T follicular helper cell (primary cell): ENCODE data around the gene CYTH1.

ENCODE experiments used
- DNase-seq: peaks from one replicate; pipeline ENCODE4 v3.0.0-alpha.2; 2020; ENCODE audit warnings: low read depth

The CYTH1 gene

DNA sequence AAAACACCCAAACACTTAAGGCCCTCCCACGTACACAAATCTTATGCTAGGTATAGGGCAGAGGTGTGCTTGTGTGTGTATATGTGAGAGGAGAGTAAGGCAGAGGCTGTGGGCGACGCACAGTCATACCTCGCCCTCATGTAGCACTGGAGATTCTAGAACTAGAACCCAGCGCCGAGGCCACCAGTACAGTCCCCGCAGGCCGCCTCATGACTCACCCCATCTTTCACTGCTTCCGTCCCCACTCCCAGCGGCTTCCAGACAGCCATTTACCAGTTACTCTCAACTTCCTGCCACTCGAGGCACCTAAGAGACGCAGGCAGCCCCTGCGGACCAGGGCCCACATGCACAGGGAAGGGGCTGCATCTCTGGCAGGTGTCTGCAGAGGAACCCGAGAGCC, 23.2 kb upstream of the CYTH1 start:
- DNase-seq = peak; percentile 72

DNA sequence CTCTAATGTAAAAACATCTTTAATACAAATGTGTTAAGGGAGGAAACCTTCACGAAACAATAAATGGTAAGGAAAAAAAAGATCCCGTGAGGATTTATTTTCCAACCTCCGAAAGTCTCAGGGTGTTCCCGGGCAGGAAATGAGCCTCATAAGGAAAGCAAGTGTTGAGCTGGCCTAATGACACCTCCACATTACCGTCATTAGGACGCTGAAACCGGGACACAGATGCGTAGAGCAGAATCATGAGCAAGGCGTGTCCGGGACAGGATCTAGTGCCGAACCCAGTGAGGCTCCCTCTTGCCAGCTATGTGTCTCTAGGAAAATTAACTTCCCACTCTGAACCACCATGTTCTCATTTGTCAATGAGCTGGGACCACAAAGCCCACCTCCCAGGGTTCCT, 22.7 kb upstream of the CYTH1 start:
- DNase-seq = no peak

DNA sequence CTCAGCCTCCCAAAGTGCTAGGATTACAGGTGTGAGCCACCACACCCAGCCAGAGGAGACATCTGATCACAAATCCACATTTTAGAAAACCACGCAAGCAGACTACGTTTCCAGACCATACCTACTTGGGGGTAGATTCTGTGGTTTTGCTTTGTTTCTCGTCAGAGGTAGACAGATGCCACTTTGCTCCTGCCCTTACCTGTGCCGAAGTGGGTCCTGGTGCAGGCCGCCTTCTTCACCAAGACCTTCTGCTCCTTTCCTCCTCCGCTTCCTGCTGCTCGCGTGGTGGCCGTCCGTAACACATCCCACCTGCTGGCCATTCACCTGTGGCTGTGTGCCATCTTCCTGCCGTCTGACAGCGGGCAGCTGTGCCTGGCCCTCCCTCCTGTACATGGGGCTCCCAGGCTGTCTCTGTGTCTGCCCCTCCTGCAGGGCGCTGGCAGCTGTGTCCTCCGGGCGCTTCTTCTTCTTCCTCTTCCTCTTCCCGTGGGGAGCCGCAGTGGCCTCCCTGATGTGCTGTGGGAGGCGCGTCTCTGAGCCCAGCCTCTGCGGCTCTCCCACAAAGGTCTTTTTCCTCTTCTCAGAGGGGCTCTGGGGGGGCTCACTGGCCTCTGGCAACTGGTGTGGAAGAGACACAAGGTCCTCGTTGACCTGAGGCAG, 21.2 kb upstream of the CYTH1 start:
- no peak for DNase-seq

DNA sequence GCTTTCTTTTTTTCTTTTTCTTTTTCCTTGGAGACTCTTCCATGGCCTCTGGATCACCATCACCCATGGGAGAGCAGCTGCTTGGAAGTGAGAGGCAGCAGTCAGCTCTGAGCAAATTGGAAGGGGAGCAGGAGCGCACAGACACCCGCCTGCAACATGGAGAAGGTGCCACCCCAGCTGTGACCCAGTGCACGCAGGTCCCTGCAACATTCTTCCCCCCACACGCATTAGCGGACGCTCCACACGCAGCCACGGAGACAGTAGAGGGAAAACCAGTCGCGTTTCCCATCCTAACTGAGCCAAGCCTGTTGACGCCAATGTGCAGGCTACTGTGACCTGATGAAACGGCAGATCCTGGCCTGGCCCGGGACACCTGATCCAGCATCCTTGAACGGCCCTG, 20.4 kb upstream of the CYTH1 start:
- no peak for DNase-seq

DNA sequence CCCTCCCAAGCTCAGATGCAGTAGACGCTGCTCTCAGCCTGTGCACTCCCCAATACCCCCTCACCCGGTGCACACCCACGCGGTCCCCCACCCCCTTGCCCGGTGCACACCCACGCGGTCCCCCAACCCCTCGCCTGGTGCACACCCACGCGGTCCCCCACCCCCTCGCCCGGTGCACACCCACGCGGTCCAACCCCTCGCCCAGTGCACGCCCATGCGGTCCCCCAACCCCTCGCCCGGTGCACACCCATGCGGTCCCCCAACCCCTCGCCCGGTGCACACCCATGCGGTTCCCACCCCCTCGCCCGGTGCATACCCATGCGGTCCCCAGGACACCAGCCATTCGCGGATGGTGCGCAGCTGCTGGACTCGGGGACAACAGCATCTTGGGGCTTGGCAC, 19.9 kb upstream of the CYTH1 start:
- DNase-seq = no peak

DNA sequence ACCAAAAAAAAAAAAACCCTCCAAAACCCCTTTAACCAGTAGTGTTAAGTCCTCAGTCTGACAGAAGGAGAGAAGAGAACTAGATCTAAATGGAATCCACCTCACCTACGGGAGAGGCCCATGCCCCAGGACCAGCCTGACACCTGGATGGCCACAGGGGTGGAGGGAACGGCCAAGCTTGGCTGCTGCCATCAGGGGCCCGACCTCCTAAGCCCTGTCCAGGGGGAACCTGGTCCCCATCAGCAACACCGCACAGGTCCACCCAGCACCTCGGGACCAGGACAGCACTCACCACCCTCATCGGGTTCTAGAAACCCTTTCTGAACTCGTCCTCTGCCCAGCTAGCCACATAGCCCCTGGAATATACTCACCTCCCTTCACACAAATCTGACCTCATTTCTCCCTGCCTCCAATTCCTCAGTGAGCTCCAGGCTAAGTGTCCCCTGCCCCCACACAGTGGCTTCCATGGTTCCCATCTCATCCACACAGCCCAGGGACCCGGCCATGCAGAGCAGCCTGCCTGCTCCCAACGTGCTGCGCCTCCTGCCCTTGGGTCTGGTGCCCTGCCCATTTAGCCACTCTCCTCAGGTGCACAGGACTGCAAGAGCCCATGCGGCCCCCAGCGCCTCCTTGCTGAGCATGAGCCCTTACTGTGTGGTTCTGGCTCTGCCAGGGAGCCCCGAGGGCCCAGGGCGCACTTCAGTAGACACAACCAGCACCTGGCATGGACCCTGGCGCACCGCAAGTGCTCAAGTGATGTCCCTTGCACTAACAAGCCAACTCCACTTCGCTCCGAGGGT, 18.3 kb upstream of the CYTH1 start:
- DNase-seq = no peak

DNA sequence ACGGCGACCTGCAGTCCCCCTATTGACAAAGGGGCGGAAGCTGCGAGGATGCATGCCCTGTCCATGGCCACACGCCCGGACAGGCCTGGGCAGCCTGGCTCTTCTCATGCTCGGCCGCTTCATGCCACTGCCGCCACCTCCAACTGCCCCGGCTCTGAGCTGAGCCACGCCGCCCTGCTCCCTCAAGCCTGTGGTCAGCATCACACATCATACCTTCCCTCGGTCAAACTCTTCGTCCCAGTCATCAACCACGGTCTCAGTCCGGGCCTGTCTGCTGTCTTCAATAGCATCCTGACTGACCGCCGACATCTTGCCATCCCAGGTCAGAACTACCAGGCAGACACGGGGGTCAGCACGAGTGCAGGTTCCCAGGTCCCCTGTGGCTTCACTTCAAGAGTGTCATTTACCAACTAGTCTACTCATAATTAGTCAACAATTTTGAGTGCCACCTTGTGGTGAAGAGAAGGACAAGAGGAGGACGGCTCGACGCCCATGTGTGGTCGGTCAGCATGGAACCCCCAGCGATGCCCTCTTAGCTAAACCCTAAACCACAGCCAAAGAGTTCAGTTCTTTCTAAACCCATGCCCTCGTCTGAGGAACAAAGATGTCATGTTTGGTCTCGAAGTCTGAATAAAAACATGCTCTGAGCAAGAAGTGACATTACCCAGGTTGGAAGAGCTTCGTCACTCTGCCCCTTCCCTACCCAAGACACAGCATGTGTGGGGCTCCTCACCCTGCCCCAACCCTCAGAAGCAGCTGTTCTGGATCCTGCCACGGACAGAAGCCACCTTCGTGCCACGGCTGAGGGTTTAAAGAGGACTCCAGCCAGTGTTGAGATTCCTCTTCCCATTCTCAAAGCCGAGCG, 16.9 kb upstream of the CYTH1 start:
- DNase-seq = no peak

DNA sequence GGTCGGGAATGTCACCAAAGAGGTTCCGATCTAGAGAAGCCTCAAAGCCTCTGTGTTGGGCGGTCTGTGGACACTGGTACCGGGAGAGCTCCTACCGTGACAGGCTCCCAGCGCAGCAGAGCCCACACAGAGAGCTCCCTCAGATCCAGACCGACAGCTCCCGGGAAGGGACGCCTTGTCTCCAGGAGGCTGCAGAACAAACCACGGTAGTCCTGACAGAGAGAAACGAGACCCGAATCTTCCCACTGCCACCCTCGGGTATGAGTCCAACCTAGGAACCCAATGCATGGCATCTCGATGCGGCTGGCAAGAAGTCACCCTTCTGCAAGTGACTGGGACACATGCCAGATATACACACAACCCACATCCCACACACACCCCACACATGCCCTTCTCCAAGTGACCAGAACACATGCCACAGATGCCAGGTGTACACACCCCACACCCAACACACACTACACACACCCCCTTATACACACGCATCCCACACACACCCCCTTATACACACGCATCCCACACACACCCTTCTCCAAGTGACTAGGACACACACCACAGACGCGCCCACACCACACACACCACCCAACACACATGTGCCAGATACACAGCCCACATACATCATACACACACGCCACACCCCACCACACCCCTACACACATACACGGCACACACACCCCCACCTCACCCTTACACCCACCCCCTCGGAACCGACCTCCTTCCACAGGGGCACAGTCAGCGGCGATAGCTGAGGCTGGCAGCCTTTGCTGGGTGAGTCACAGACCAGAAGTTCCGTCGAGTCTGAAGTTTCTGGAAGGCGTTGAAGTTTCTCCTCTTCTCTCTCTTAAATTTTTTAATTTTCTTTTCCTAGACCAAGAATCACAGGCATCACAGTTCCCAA, 15.9 kb upstream of the CYTH1 start:
- no peak for DNase-seq

DNA sequence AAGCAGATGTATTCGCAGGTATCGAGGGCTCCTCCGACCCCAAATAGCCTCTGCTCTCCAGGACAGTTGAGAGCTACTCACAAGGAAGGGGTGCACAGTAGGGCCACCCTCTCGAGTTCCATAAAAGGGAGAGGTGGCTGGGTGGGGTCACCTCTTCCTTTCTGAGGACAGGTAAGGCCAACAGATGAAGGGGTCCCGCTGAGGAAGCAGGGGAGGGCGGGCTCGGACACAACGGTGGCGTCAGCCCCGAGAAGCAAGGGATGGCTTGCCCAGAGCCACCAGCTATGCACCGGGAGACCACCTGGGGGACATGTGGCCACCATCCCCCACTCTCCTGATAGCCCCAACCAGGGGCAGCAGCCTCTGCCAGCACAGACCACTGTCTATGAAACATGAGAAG, 15.1 kb upstream of the CYTH1 start:
- no peak for DNase-seq

DNA sequence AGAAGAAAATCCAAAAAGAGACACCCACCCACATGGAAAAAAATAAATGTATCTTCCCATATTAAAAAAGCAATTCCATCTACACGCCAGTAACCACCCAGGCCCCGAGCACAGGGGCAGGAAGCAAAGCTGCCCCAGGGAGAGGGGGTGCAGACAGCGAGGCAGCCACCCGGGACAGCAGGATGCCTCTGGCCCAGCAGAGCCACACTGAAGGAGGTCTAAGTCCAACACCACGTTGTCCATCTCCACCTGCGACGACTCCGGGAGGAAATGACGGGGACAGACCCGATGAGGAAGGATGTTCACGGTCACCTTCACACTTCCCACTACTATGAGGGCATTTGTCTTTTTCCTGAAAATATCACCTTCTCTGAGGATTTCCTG, 14.4 kb upstream of the CYTH1 start:
- no peak for DNase-seq

DNA sequence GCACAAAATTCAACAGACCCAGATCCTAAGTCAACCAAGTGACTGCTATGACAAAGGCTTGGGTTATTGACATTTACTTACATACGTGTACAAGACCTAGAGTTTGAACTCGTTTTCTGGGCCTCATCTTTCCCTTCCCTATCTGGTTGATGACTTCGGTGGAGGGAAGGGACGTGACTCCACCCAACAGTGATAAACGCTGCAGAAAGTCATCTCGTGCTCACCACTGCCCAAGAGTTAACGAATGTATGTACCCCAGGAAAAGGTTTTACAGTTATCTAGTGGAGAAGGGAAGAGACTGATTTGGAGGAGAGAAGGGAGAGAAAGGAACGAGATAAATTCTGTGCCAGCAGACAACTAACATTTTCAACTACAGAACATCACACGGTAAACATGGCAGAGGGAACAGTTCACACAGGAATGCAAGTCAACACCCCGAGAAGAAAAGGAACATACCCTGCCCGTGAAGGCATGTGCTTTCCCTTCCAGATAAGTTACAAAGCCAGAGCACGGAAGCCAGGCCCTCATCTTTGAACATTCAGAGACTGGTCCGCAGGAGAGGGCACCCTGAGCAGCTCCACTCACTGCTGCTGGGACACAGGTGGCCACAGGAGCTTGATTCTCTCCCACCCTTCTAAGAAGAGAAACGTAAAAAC, 13.9 kb upstream of the CYTH1 start:
- DNase-seq = no peak

DNA sequence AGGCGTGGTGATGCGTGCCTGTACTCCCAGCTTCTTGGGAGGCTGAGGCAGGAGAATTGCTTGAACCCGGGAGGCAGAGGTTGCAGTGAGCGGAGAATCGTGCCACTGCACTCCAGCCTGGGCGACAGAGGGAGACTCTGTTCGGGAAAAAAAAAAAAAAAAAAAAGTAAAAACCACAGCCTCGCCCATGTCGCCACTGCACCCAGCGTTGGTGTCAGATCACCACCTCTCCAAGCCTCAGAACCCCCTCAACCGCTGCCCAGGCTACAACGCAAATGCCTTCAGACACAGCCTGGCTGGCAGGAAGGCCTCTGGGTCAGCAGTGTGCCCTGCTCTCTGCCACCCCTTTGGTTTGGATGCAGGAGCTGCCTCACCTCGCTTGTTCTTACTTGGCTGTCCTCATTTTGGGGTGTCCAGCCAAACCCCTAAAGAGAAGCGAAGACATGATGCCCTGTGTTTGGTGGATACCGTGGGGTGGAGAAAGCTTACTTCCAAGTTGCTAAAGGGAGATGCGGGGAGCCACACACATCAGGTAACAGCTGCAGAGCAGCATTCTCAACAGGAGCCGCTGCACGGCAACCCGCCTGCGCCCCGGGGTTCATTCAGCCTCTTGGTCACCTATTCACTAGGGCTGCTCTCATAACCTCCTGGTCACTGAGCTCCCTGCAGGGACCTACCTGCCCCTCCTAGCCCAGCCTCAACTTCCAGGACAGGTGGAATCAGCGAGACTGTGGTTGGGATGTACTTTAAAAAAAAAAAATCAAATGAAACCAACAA, 13.0 kb upstream of the CYTH1 start:
- DNase-seq = no peak

DNA sequence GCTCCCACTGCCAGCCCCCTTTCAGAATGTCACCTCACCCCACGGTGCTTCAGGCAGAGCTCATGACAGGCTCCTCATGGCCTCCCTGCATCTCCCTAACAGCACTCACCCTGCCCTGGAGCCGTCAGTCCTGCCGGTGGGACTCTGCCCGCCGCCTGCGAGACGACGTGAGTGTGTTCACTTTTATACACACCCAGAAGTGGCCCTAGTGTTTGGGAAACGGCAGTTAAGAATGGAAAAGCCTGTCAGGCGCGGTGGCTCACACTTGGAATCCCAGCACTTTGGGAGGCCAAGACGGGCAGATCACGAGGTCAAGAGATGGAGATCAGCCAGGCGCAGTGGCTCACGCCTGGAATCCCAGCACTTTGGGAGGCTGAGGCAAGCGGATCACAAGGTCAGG, 12.3 kb upstream of the CYTH1 start:
- DNase-seq = no peak

DNA sequence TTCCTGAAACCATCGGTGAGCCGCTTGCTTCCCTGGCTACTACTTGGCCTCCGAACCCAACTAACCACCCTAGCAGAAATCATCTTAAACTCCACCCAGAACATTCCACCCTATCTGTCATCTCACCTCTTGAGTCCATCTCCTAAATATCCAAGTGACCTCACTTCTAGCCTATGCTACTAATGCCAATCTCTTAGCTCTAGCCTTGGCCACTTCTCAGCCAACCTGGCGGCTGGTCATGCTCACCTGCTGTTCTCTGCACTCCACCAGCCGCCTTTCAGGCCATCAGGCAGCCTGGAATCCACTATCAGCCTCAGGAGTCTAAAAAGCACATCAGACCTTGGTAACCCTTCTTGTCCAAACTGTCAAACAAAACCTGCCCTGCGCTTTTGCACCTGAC, 11.9 kb upstream of the CYTH1 start:
- no peak for DNase-seq

DNA sequence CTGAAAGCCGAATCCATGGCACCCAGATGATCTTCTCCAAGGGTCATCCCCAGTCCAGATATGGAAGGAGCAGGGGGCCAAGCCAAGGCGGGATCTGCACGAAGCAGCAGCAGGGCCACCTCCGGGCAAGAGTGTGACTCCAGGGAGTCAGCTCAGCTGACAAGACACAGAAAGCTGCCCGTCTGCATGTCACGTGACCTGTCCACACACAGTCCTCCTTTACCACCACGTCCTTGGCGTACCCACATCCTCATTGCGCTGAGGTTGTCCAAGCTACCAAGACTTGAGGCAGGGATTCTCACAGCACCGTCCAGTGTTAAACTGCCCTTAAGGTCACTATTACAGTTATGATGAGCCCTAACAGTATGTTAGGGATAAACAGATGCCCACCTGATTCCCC, 11.3 kb upstream of the CYTH1 start:
- DNase-seq = no peak

DNA sequence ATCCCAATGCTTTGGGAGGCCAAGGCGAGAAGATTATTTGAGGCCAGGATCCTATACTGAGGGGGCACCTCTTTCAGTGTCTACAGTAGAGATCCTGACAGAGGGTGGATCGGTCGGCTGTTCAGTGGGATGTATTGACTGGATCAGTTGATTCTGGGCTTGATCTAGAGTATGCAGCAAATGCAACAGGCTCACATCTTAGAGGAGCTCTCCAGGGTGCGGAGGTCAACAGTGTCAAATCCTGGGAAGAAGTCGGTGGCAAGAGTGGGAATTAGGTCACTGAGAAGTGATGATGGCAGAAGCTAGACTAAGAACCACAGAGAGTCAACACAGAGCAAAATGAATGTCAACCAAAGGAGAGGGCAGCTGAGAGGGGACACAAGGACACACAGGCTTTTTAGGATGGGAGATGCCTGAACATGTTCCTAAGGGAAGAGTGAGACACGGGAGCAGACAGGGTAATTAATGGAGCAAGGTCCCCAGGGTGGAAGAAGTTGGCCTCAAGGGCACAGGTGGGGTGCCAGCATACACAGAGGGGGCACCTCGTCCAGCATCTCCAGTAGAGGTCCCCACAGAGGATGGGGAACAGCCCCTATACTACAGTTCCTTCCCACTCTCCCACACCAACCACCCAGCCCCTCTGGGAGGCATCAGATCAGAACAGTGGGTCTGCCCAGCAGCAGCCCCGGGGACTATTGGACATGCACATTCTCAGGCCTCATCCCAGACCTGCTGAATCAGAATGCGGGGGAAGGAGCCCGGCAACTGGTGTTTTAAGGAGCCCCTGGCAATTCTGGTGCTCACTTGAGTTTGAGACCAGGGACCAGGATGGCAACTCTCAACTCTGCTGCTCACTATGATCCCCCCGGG, 10.0 kb upstream of the CYTH1 start:
- DNase-seq = no peak

DNA sequence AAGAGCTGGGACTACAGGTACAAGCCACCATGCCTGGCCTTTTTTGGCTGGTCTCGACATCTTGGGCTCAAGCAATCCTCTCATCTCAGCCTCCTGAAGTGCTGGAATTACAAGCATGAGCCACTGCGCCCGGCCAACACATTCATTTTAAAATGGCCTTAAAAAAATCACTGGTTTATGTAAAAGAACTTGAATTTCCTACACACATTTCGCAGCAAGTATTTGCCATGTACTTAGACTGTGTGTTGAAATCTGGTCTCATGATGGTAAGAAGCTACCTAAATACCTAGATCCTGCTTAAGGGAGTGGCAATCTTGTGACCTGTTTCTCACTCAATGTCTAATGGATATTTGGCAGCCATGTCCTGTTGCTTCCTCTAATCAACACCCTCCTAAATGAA, 8.5 kb upstream of the CYTH1 start:
- no peak for DNase-seq

DNA sequence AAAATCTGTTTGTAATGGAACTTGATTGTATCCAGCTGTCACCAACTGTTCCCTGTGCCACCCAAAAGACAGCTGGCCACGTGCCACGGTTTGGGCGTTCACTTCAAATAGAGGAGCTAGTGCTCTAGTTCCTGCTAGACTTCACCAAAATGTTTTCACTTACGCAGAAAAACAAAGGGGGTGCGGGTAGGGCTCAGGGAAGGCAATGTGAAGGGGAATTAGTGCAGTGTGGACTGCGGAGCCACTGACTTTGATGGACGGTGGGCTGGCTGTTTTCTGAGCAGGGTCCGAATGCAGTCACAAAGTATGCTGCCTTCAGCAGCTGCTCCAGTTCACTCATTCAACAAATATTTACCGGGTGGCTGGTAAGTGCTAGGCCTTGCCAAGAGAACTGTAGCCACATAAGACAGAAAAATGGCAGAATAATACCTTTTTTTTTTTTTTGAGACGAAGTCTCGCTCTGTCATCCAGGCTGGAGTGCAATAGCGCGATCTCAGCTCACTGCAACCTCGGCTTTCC, 7.6 kb upstream of the CYTH1 start:
- peak; percentile 62 for DNase-seq

DNA sequence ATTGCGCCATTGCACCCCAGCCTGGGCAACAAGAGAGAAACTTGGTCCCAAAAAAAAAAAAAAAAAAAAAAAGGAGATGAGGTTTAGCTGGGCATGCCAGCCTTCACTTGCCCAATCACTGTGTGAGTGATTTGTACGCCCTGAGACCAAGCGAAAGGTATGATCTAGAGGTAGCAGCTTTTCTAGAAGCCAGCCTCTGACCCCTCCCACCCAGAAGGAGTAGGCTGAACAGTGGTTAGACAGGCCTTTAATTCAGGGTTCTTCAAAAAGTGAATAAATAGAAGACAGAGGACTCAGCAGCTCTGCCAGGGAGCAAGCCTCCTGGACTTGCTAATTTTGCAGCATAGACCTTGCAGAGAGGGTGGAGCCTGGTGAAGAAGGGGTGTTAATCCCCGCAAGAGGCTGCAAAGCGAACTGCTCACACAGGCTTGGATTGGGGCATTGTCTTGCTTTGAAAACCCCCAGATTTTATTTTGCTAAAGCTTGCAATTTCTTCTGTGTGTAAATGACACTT, 7.1 kb upstream of the CYTH1 start:
- no peak for DNase-seq
